Neural progenitor cell (in vitro differentiated cells): Measurements from ENCODE around the gene FAM229A.

Source experiments
- EZH2 ChIP-seq: fragments of 200-600 bp; sonication (generic); IDR thresholded peaks from 2 replicates; pipeline ENCODE4 v1.6.1; 2017; ENCODE audit warnings: antibody characterized with exemption, mild to moderate bottlenecking, moderate library complexity
- TF ChIP-seq, protein P1 (sequence below): fragments of 200-600 bp; sonication (generic); IDR thresholded peaks from 2 replicates; pipeline ENCODE4 v1.5.1; 2017; ENCODE audit warnings: antibody characterized with exemption, mild to moderate bottlenecking

GRCh38 chr1:32352239-32352745, 10.0 kb downstream of the FAM229A start:
- no peak for TF ChIP-seq EZH2
- TF ChIP-seq, protein P1, sequence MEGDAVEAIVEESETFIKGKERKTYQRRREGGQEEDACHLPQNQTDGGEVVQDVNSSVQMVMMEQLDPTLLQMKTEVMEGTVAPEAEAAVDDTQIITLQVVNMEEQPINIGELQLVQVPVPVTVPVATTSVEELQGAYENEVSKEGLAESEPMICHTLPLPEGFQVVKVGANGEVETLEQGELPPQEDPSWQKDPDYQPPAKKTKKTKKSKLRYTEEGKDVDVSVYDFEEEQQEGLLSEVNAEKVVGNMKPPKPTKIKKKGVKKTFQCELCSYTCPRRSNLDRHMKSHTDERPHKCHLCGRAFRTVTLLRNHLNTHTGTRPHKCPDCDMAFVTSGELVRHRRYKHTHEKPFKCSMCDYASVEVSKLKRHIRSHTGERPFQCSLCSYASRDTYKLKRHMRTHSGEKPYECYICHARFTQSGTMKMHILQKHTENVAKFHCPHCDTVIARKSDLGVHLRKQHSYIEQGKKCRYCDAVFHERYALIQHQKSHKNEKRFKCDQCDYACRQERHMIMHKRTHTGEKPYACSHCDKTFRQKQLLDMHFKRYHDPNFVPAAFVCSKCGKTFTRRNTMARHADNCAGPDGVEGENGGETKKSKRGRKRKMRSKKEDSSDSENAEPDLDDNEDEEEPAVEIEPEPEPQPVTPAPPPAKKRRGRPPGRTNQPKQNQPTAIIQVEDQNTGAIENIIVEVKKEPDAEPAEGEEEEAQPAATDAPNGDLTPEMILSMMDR: no peak
